OCI-LY3 (cell line): ENCODE measurements around the gene RUFY3.

ENCODE experiments used
- H2AFZ ChIP-seq: fragments of 200-600, 300-600 bp; shearing (Covaris generic); 2 replicates; pipeline ENCODE4 v1.6.0; 2014; ENCODE audit warnings: antibody characterized with exemption, low read depth, low read length
- H3K27ac ChIP-seq: fragments of 200-600, 300-600 bp; sonication (generic); 2 replicates; pipeline ENCODE4 v1.5.1; 2014; ENCODE audit warnings: mild to moderate bottlenecking, low read length, moderate library complexity, mixed read lengths
- H3K27me3 ChIP-seq: fragments of 200-600, 300-600 bp; sonication (generic); 2 replicates; pipeline ENCODE4 v1.6.1; 2014; ENCODE audit warnings: low read depth, low read length, mixed read lengths
- H3K36me3 ChIP-seq: fragments of 200-600, 300-600 bp; sonication (generic); replicated peaks from 2 replicates; pipeline ENCODE3; 2014; ENCODE audit warnings: low read depth, low read length, mixed read lengths
- H3K4me1 ChIP-seq: fragments of 300-600, 200-600 bp; sonication (generic); 2 replicates; pipeline ENCODE4 v1.6.1; 2014; ENCODE audit warnings: low read length, mixed read lengths
- H3K4me2 ChIP-seq: fragments of 200-600, 300-600 bp; sonication (generic); 2 replicates; pipeline ENCODE4 v1.6.1; 2014; ENCODE audit warnings: low read length, mixed read lengths
- H3K4me3 ChIP-seq: fragments of 300-600, 200-600 bp; sonication (generic); 2 replicates; pipeline ENCODE4 v1.5.1; 2014; ENCODE audit warnings: antibody characterized with exemption, mild to moderate bottlenecking, low read length, moderate library complexity
- H3K79me2 ChIP-seq: fragments of 300-600, 200-600 bp; shearing (Covaris generic); 2 replicates; pipeline ENCODE4 v1.6.1; 2014; ENCODE audit warnings: mild to moderate bottlenecking, low read length, mixed read lengths
- H3K9ac ChIP-seq: fragments of 300-600, 200-600 bp; shearing (Covaris generic); 2 replicates; pipeline ENCODE4 v1.6.0; 2014; ENCODE audit warnings: mild to moderate bottlenecking, low read length, moderate library complexity
- H3K9me3 ChIP-seq: fragments of 200-600, 300-600 bp; shearing (Covaris generic); 2 replicates; pipeline ENCODE4 v1.6.1; 2014; ENCODE audit warnings: low read length, mixed read lengths; ENCODE audit not compliant: insufficient read depth
- H4K20me1 ChIP-seq: fragments of 200-600, 300-600 bp; sonication (generic); 2 replicates; pipeline ENCODE4 v1.6.1; 2016; ENCODE audit warnings: low read length, mixed read lengths; ENCODE audit not compliant: insufficient read depth
- CTCF ChIP-seq: fragments of 200-600, 300-600 bp; sonication (generic); IDR thresholded peaks from 2 replicates; pipeline ENCODE4 v1.5.1; 2014; ENCODE audit warnings: antibody characterized with exemption, low read length, low read depth
- EZH2phosphoT487 ChIP-seq: fragments of 200-600 bp; shearing (Covaris generic); IDR thresholded peaks from 2 replicates; pipeline ENCODE4 v1.6.1; 2018; ENCODE audit warnings: antibody characterized with exemption, mixed run types, low read depth

The RUFY3 gene

GRCh38 chr4:70741867-70742658 lies 20.3 kb downstream of the RUFY3 start:
- H4K20me1 ChIP-seq, result no peaks in the 10 kb centered on the region
- no peak overlapping the region for H3K4me3 ChIP-seq
- no peak overlapping the region for H3K27ac ChIP-seq
- peaks cover 4% of the 10 kb centered on the region; the same call in 1 of the 2 replicates for H3K79me2 ChIP-seq
- no peak for TF ChIP-seq CTCF
- no peak for TF ChIP-seq EZH2phosphoT487
- no peak overlapping the region for H3K9ac ChIP-seq
- no peaks in the 10 kb centered on the region for H3K9me3 ChIP-seq
- H2AFZ ChIP-seq, result no peak overlapping the region
- no peaks in the 10 kb centered on the region for H3K36me3 ChIP-seq
- H3K4me1 ChIP-seq, result peaks cover 6% of the 10 kb centered on the region
- H3K4me2 ChIP-seq, result no peak overlapping the region
- H3K27me3 ChIP-seq, result no peaks in the 10 kb centered on the region

GRCh38 chr4:70743731-70744130 lies 22.0 kb downstream of the RUFY3 start:
- no peak overlapping the region for H3K9ac ChIP-seq
- H3K9me3 ChIP-seq, result no peaks in the 10 kb centered on the region
- peaks cover 7% of the 10 kb centered on the region; the same call in 1 of the 2 replicates for H3K79me2 ChIP-seq
- no peak overlapping the region for H3K4me3 ChIP-seq
- no peak overlapping the region for H2AFZ ChIP-seq
- TF ChIP-seq CTCF, result no peak
- TF ChIP-seq EZH2phosphoT487, result no peak
- H3K4me1 ChIP-seq, result peaks cover 9% of the 10 kb centered on the region
- no peak overlapping the region for H3K4me2 ChIP-seq
- no peak overlapping the region for H3K27ac ChIP-seq
- no peaks in the 10 kb centered on the region for H3K27me3 ChIP-seq
- H4K20me1 ChIP-seq, result no peaks in the 10 kb centered on the region
- H3K36me3 ChIP-seq, result peaks cover 5% of the 10 kb centered on the region

GRCh38 chr4:70746179-70746839 lies 24.5 kb downstream of the RUFY3 start:
- peaks cover 13% of the 10 kb centered on the region for H3K79me2 ChIP-seq
- no peaks in the 10 kb centered on the region for H3K9me3 ChIP-seq
- peaks cover 35% of the 10 kb centered on the region for H3K4me1 ChIP-seq
- H2AFZ ChIP-seq, result no peak overlapping the region
- no peak overlapping the region for H3K27ac ChIP-seq
- H3K36me3 ChIP-seq, result peaks cover 5% of the 10 kb centered on the region
- no peak overlapping the region for H3K9ac ChIP-seq
- TF ChIP-seq EZH2phosphoT487 (no peak), CTCF (no peak)
- no peak overlapping the region for H3K4me2 ChIP-seq
- H4K20me1 ChIP-seq, result no peaks in the 10 kb centered on the region
- H3K4me3 ChIP-seq, result no peak overlapping the region
- no peaks in the 10 kb centered on the region for H3K27me3 ChIP-seq

- Histone ChIP-seq H3K4me1 (peaks cover 51% of the 10 kb centered on the region), H3K27me3 (no peaks in the 10 kb centered on the region), H3K4me2 (no peak overlapping the region), H3K27ac (no peak overlapping the region), H3K9me3 (no peaks in the 10 kb centered on the region), H4K20me1 (no peaks in the 10 kb centered on the region), H3K36me3 (peaks cover 5% of the 10 kb centered on the region), H2AFZ (no peak overlapping the region), H3K9ac (no peak overlapping the region), H3K4me3 (no peak overlapping the region), H3K79me2 (peaks cover 20% of the 10 kb centered on the region)
- no peak for TF ChIP-seq EZH2phosphoT487
- no peak for TF ChIP-seq CTCF
Observed at GRCh38 chr4:70747874-70748273, 26.1 kb downstream of the RUFY3 start.
